Stimulated activated CD4-positive, alpha-beta T cell treated with anti-CD3 and anti-CD28 coated beads, TNF-alpha, amount 100 ng/mL, for 1 hour (primary cell): ENCODE results near the gene MEAK7.
"Not testable (repeated sequence)": the region's sequence is repeated elsewhere in the genome, so short reads cannot be mapped to it uniquely, and the experiment has no call there.

ENCODE experiments used
- DNase-seq, 3 donors: peaks; one replicate each; pipeline ENCODE4 v3.0.0-alpha.2; 2020; ENCODE audit warnings: low read depth in 3 of 3, low spot score in 1 of 3

MEAK7 gene

DNA sequence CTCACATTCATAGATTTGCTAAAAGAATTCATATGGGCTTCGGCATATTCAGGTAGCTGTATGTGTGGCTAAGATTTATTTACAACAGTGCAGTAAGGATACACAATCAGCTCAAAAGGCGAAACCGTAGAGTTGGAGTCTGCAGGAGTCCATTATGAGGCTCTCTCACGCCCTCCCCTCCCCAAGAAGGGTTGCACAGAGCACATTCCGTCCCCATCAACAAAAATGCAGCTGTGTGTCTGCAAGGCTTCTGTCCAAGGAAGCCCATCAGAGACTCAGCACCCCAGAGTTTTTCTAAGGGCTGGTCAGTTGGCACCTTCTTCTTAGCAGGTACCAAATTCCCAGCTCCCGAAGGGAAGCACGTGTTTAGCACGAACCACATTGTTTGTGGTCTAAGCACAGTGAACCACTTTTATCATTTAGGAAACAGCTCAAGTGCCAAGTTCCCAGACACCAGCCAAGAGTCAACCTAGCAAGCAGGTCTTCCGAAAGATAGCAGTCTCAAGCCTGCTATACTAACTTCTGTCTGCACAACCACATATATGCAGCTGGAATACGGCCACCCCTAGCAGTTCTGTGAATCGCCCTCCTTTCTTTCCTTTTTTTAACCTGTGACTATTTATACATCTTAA, 28.5 kb upstream of the MEAK7 start:
- no peak for DNase-seq

DNA sequence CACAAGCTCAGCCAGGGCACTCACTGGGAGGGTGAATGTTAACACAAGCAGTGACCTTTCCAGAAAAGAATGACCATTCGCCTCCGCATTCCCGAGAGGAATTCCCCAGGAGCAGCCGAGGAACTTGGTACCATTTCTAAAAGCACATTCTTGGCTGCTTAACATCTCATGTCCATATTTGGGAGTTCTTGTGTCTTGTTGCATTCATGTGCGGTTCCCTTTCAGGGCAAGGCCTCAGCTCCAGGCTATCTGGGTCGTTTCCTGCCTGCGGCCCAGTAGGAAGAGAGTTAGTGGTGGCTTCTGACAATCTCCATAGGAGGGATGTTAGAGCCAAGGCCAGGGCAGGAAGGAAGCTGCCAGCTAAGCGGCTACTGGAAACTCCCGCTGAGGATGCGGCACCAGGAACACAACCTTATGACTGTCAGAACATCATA, 27.8 kb upstream of the MEAK7 start:
- DNase-seq = no peak

DNA sequence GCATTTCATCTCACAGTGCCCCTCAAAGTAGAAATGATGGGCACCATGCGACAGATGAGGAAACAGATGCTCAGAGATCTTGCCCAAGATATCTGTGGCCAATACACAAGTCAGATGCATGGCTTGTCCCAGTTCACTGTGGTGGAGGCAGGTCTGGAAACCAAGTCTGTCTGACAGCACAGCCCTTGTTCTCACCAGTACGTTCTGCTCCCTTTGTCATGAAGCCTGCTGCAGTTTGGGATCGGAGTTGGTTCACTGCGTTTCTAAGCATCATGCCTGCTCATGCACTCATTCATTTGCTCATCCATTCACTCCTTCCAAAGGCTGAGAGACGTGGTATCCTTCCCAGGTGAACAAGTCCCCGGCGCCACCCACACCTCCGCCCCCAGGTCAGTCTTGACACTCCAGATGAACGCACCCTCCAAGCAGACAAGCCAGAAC, 27.2 kb upstream of the MEAK7 start:
- no peak for DNase-seq

DNA sequence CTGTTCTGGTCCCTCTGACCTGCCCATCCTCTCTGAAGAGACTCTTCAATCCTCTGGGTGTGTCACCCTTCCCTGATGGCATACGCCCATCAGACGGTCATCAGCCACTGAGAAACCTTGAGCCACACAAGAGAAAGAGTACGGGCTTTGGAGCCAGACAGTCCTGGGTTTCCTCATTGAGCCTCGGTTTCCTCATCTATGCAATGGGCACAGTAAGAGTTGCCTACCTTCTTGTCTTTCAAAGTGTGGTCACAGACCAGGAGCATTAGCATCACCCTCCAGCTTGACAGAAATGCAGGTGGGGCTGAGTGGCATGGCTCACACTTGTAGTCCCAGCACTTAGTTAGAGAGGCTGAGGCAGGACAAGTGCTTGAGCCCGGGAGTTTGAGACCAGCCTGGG, 26.1 kb upstream of the MEAK7 start:
- no peak for DNase-seq

DNA sequence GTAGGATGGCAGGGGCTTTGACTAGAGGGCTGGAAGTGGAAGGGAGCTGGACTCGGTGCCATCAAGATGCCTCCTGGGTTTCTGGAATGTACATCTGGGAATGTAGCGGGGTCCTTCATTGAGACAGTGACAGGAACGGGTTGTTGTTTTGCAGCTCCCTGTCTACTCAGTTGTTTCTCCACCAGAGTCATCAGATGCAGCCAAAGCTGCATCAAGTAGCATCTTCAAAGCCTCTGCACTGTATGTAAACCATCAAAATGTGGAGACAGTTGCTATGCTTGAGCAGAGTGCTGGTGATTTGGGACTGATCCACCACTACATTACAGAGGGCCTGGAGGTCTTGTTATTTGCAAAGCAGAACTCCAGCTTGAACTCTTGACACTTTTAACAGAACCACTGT, 25.1 kb upstream of the MEAK7 start:
- DNase-seq = no peak

DNA sequence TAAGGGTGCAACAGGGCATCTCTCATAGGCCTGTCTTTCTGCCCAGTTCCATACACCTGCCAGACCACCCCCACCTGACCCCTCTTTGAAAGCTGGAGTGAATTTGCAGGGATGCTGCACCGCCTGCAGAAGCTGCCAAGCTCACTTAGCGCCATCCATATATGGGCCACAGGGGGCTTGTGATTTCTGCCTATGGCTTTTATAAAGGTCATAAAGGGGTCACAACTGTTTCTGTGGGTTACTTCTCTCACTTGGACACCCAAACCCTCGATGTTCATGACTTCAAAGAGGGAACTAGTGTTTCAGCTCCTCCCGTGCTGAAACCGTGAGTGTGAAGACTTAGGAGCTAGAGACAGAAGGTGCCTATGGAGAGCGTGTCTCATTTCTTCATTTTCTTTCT, 23.9 kb upstream of the MEAK7 start:
- DNase-seq = no peak

DNA sequence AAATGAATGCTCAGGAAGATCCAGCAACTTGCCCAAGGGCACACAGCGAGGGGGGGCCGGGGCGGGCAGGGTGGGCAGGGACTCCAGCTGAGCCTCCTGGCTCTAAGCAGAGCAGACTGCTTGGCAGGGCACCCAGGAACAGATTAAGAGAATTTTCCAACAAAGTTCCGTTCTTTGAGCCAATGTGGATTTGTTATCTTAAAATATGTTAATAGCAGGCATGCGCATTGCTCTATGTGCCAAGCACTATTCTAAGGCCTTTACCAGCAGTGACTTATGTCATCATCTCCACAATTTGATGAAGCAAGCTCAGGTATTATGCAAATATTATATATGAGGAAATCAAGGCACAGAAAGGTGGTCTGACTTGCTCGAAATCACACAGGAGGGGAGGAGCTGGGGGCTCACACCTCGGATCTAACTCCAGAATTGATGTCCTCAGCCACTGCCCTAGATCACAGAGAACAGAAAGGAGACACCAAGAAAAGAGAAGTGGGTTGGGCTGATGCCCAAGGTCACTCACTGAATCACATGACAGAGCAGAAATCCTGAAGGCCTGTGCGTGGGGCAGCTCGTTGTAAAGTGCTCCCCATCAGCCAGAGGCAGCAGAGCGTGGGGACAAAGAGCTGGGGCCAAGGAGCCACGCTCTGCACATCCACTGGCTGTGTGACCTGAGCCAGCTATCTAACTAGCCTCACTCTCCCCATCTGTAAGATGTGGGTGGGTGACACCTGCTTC, 23.2 kb upstream of the MEAK7 start:
- no peak for DNase-seq

DNA sequence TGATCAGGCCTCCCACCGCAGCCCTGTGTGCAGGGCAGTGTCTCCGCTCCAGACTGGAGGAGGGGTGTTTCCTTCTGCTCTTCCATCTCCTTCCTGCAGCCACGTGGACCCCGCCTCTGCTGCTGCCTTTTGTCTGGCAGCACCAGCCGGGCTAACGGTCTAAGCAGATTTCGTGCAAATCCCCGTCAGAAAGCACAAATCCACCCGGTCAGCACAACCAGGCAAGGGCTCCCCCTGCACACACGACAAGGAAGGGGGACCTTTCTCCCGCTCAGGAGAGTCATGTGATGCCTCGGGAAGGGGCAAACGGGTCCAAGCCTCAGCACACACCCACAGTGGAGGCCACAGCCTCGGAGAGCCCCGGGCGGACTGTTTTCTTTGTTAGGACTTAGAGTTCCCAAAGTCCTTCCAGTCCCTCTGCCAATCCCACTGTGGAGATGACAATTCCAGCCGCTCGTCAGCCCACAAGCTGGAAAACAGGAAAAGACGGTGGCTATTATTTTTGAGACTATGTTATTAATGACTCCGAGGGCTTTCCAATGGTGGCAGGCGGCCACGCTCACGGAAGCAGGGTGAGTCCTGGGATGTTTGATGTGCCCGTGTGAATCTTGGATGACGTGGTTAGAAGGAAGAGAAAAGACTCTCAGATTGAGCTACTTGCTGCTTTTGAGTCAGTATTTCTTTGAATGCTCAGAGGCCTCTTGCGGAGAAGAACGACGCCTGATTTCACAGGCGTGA, 22.5 kb upstream of the MEAK7 start:
- DNase-seq = no peak

DNA sequence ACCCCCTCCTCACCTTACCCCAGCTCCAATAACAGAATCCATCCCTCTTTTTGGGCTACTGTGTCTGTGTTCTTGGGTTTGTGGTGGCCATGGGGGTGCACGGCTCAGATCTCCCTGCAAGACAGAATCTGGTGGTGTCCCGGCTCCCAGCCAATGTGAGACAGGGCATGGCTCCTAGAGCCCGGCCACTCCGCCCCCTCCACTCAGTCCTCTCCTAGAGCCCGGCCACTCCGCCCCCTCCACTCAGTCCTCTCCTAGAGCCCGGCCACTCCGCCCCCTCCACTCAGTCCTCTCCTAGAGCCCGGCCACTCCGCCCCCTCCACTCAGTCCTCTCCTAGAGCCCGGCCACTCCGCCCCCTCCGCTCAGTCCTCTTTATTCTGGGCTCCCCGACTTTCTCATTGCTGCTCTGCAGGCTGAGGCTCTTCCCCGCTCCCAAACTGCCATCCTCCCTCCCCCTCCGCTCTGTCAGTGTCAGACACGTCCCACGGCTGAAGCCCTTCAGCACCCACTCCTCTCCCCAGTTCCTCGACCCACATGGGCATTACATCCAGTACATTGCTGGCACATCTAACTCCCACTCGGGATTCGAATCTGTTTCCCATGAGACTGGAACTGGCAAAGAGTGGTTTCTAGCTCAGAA, 20.6 kb upstream of the MEAK7 start:
- DNase-seq = not testable (repeated sequence)

DNA sequence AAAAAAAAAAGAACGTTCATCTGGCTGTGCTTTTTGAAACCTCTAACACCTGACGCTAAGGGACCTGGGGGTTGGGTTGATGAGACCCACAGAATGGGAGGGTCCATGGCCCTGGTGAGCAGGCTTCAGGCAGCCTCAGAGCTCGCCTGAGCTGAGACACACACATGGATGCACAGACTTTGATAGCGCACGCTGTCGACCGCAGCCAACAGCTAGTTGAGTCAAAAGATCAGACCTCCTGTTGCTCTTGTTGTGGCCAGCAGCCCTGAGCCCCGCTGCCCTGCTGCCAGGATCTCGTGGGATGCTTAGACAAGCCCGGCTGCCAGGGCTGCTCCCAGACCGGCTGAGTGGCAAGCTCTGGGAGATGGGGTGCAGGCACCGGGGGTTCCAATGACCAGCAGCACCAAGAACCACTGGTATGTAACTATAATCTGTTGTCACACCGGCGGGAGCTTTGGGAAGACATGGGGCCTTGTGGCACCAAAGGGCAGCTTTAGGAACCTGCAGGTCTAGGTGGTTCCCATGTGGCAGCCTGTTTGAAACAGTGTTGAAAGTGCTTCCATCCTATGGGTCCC, 20.0 kb upstream of the MEAK7 start:
- DNase-seq = no peak

DNA sequence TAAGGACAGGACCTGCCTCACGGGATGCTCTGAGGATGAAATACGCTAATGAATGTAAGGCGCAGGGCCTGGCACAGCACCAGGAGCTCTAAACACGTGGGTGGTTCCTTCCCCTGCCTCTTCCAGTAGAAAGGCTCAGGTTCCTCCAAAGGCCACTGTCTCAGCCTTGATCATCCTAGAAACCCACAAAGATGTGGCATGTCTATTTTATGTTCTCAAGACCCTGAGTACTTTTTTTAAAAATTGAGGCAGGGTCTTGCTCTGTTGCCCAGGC, 17.0 kb upstream of the MEAK7 start:
- DNase-seq = no peak

DNA sequence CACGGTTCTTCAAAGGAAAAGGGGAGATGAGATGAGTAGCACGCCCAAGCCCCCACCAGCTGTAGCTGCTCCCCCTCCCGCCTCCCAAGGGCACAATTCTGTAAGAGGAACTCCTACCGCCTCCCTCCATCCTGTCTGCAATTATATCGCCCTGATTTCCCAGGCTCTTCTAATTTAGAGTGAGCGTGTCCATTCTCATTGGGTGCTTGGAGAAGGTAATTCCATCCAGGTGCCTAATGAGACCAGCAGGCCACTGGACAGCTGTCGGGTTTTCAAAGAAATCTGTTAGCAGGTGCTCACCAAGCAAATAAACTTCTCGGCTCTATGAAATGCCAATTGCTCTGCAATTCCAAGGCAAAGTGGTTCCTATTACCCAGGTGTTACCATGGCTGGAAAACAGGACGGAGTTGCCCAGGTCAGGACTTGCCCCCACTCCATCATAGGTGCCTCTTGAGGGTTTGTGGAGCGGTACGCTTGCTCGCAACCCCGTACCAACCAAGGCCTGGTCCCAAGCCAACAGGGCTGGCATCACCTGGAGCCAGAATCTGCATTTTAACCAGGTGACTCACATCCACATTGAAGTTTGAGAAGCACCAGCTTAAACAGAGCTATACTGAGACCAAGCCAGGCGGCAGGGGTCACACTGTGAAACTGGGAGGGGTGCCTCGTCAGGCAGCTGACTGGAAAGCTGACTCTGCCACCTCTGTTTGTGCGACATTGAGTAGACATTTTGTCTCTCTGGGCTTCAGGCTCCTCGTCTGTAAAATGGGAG, 16.5 kb upstream of the MEAK7 start:
- DNase-seq = no peak

DNA sequence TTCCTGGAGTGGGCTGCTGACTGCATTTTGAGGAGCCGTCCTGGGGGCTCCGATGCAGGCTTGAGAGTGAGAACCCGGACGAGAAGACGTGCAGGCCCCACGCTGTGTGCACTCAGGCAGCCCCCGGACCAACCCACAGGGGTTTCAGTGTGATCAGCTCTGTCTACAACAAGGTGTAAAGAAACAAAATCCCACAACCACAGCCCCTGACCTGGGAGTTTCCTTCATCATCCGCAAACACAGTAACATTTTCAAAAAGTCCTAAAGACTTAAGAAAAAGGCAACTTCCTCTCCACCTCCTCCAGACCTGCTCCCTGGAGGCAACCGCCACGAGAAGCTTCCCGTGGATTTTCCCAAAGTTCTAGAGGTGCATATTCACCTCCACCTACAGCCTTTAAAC, 15.4 kb upstream of the MEAK7 start:
- no peak for DNase-seq

DNA sequence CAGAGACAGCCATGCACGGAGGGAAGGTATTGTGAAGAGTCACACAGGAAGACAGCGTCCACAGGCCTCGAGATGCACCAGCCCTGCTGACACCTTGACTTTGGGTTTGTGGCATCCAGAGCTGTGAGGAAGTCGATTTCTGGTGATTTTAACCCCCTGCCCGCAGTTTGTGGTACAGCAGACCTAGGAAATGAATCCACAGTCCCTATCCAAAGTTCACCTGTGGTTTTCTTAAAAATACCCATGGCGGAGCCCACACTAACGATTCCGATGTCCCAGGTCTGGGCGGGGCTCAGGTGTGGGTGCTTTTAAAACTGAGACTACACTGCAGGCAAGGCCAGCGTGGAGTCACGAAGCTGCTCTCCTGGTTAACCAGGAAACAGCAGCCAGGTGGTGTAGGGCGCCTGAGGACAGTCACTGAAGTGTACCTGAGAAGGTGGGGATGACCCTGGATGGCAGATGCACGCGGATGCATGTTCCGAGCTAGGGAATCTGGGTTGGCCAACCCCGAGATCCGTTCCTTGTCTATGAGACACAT, 14.4 kb upstream of the MEAK7 start:
- no peak for DNase-seq

DNA sequence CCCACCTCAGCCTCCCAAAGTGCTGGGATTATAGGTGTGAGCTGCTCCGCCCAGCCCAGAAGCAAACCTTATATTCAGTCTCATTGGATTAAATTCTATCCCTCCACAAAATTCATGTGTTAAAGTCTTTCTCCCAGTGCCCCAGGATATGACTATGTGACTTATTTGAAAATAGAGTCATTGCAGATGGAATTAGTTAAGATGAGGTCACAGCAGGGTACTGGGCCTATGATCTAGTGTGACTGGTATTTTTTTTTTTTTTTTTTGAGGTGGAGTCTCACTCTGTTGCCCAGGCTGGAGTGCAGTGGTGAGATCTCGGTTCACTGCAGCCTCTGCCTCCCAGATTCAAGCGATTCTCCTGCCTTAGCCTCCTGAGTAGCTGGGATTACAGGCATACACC, 13.8 kb upstream of the MEAK7 start:
- not testable (repeated sequence) for DNase-seq

DNA sequence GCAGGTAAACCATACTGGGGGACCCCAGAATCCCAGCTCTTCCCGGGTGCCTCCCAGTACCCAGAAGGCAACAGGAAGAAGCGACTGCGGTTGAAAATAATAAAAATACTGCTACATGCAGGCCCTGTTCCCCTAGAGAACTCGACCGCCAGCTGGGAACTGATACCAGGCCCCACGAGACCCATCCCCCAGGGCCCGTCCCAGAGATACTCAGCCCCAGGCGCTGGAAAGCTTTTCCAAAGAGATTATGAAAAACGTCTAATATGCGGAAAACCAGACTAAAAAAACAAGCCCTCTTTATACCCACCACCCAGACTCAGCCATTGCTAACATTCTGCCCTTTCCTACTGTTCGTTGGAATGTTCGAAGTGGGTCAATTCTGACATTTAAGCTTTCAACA, 12.9 kb upstream of the MEAK7 start:
- DNase-seq = no peak

DNA sequence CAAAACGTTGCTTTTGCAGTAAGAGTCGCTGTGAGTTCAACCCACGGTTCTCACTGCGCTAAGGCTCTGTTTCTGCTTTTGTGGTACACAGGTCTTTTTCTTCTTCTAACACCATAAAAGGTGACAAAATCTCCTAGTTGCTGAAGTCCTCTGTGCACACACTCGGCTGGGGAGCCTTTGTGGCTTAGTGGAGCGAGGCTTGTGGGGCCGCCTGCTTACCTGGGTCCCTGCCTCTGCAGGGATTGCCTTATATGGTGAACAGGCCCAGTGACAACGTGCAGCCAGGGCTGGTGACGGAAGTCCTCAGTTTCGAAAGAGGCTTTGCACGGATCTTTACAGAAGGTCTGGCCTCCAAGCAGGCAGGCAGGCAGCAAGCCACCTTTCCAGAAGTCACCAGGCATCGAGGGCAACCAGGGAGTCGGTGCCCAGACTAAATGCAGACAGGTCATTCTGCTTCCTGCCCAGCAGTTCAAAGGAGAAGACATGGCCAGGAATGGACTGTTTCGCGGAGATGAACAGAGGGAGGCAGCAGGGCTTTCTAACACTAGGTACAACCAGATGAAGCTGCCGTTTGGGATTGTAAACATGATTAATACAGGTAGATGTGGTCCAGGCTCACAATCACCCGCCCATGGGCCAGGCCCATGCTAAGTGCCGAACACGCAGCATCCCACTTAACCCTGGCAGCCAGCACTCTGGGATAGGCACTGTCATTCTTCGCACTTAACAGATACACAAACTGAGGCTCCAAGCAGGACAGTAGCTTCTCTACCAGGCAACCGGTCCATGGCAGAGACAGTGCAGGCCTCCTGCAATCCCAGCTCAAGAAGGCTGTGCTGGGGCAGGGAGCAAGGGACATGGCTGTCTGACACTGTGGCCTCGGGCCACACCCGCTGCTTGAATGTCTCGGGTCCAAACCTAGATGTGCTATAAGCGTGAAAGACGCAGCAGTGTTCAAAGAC, 10.7 kb upstream of the MEAK7 start:
- peak; percentile 52 to 68 (median 64) for DNase-seq

DNA sequence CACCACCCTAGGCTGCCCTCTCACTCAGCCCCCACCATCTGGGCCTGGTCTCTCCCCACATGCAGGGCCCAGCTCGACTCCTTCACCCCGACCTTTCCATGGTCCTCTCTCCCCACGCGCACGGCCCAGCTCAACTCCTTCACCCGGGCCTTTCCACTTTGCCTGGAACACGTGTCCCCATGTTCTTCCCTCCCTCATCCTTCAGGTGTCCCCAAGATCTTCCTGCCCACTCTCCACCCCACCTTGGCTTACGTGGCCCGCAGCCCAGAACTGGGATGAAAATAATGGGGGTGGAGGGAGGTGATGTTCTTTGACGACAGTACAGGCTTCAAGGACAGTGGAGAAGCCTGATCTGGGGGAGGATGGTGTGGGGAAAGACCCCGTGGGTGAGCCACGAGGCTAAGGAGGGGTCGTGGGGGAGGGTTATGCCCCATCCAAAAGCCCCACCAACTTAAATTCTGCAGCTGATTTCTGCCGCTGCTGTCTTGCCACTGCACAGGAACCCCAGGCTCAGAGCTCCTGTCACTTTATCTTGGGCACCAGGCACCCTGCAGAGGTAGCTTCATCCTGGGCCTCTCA, 9.9 kb upstream of the MEAK7 start:
- DNase-seq = no peak

DNA sequence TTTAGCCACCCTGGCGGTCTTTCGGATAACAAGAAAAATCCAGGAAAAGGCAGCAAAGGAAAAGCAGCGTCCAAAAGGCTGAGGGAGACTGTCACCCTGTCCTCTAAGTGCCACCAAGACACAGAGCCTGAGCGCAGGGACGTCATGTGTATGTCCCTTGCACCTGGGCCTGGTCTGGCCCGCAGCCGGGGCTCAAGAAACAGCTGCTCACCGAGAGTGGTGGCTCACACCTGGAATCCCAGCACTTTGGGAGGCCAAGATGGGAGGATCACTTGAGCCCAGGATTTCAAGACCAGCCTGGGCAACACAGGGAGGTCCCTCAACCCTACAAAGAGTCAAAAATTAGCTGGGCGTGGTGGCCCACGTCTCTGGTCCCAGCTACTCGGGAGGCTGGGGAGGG, 9.2 kb upstream of the MEAK7 start:
- DNase-seq = no peak
